Left lobe of liver (tissue), 2 donors: ENCODE data around the gene AADAT. TPM values are rescaled to one million over a fixed set of nuclear protein-coding genes. Genes with fewer than 3 reads are reported as not detected.

Experiments
- ATAC-seq: fragments of 200-7000 bp; cut with Tn5 transposase; one replicate; pipeline ENCODE4 v1.9.1; 2020; ENCODE audit warnings: mild to moderate bottlenecking, moderate library complexity
- DNase-seq: peaks from one replicate; pipeline ENCODE4 v3.0.0-alpha.2; 2020; ENCODE audit warnings: low spot score
- total RNA-seq: library from RNA; stranded (reverse); gene quantifications from one replicate; pipeline ENCODE4 v1.2.1, GENCODE V29; 2021
- donor health status: DM: no; HTN: no; CAD: no; lungs with moderate emphysema.
- donor health status: DM: no; HTN: yes; CAD: no.

Gene AADAT
- total RNA-seq, 1 donor from 2014 or later = 19.0 TPM

DNA sequence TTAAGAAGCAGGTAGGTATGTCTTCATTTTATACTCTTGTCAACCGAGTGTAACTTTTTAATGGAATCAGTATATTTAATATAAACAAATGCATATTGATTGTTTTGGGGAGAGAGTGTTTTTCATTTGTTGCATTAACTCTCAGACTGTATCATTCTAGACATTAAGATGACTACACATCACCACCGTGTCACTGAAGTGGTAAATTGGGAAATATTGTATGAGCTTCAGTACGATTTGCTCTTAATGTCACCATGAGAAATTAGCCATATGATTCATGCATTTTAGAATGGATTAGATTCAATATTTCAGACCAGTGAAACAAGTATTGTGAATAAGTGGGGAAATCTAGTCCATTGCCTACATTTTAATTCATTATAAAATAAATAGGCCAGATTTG is 53.9 kb downstream of the AADAT start:
- DNase-seq = no peak

DNA sequence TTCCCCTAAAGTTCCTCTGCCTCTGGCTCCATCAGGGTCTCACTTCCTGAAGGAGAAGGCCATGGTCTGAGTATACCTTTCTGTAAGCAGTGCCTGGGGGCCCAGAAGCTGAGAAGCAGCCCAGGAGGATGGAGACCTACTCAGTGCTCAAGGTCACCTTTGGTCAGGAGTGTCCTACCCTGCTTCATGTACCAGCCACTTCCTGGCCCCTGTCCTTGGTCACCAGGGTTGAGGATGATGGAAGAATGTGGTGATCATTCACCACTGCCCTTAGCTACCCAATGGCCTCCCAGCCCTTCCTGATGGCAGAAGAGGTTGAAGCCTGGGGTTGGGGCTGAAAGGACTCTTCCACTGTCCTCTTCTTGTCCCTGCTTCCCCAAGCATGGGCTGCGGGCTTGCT is 54.5 kb downstream of the AADAT start:
- ATAC-seq (no peak), DNase-seq (no peak)

More for the DNA sequence above, 53.9 kb downstream of the AADAT start:
- no peak for ATAC-seq

DNA sequence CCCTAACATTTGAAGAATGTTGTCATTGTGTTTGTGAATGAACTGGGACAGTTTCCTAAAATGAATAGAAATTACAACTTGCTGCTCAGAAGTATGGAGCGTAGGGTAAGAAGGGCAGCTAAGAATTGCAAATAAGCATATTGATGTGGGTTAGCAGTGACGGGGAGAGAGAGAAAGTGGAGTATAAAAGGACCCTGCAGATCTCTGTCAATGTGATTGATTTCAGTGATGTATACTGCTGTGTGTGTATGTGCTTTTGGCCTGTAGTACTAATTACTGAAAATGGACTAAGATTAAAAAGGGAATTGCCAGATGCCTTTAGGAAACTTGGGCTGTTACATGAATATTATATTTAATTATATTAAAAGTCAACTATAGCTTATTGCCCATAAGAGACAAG is 55.8 kb downstream of the AADAT start:
- ATAC-seq (no peak), DNase-seq (no peak)

DNA sequence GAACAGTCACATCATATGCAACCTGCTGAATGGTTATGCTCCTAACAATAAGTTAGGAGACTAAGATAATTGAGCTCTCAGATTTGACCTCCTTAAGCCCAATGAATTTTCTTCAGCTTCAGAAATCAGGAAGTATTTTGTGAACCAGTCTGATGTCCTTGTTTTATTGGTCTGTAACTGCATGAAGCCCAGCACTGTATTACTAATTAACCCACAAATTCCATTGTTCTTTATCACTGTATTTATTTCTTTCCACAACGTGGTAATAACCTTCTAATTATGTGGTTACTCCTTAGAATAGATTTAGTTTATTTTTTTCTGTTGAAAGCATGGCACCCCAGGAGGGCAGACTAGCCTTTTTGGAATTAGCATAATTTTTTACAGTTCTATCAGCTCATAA is 59.6 kb downstream of the AADAT start:
- no peak for DNase-seq

DNA sequence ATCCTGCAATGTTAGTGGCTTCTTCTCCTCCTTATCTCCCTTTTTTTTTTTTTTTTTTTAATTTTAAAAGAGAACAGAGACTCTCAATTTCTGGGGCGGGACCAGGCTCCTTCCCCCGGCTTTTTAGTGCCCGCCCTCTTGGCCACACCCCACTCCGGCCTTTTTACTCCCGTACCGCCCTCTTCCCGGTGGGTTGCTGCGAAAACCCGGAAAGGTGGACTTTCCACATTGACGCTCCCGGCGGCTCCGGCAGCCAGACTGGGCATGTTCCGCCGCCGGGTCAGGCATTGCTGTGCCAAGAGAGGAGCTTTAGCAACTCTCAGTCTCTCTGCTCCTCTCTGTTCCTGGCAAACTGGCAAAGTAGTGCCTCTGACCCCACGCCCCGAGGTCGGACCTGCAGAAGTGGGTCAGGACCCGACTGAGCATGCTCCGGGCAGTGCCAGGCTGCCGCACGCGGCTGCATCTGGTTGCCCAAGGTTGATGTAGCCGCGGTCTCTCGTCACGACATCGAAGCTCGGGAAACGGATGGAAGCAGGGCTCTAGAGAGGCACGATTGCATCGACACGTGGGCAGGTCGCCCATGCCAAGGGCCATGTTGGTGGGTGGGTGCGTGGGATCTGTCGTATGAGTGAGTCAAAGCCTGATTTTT is 62.5 kb downstream of the AADAT start:
- ATAC-seq = peak; percentile 80

More for the DNA sequence above, 59.6 kb downstream of the AADAT start:
- no peak for ATAC-seq

DNA sequence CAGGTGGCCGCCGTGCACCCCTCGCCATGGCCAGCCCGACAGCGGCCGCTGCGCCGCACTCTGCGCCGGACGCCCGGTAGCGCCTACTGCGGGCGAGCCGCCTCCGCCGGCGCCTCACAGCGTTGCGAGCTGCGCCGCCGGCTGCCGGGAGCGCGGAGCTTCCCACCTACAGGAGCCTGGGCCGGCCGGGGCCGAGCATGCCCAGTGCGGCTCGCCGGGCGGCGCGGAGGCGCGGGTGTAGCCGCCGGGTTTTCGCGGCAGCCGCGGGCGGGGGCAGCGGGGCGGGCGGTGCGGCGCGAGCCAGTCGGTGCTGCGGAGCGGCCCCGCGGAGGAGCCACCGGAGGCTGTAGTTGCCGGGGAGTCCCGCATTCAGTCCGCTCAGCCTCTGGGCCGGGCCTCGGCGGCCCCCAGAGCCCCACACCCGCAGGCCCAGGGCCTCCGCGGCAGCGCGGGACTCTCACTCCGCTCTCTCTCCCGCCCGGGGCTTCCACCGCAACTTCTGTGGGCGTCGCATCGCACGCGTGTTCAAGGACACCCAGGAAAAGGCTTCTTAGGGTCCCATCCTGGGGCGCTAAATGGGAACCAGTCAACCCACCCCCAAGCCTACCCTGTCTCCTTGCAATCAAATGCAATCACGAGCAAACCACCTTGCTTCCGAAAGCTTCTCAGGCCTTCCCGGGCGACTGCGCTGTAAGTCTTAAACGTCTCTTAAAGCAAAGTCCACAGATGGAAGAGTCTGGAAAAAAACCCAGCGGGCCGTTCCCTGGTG is 63.3 kb downstream of the AADAT start, which contains the start of gene MFAP3L:
TSS of gene MFAP3L (minus strand) at position 143 of the 769 bp plus-strand sequence. CDS start 20,518 bp downstream, outside the sequence.
- ATAC-seq (peak; percentile 84), DNase-seq (peak; percentile 95)

More for the DNA sequence above, 62.5 kb downstream of the AADAT start:
- DNase-seq = peak; percentile 98

DNA sequence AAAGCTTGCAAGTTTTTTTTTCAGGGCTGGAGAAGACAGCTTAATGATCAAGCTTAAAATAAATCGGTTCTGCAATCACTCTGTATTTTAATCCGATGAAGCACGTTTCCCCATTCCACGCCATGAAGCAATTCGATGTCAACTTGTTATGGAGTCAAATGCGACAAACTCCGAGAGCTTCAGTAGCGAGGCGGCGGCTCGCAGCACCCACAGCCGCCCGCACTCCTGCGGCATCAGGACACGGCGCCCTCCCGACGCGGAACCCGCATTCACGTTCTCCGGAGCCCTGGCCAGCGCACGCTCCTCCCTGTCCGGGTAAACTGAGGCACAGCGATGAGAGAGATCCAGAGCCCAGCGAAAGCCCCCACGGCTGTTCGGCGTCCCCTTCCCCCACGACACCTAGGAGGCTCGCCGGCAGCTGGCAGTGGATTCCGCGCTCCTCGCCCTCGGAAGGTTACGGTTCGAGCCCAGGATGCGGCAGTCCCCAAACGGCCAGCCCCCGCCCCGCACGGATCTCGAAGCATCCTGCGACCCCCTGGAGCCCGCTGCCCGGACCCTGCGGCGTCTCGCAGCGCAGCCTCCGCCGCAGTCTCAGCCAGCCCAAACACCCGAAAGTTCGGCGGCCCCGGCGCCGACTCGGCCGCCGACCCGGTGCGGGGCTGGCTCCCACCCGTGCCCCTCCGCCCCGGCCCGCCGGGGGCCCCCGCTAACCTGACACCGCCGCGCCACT is 64.1 kb downstream of the AADAT start:
- ATAC-seq = peak; percentile 12
- DNase-seq = peak; percentile 53

DNA sequence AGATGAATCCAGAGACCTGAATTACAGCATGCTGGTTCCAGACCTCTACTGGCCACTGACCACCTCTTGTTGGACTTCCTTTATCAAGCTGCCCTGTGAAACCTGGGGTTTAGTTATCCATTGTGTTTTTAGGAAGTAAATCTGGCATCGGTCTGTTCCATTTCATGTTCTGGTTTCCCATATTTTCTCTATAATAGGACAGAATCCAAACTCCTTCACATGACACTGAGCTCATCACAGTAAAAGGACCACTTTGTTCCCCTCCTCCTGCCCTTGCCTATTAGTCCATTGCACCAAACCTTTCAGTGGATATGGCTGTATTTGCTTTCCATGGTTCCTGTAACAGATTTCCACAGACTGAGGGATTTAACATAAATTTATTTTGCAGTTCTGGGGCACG is 67.5 kb downstream of the AADAT start:
- DNase-seq = no peak
- no peak for ATAC-seq

DNA sequence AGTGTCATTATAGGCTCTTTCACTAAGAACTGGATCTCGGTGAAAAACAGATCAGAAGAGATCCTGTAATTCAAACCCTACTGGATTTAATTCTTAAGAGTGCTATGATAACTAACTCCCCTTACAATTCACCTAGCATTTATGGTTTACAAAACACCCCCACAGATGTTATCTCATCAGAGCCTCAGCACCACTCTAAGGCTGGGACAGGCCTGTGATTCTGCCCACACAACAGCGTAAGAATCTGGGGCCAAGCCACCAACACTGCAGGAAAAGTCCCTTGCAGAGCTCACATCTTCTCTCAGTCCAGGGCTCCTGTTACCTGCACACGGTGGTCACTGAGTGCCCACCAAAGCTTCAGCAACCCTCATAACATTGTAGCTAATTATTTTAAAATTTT is 72.5 kb downstream of the AADAT start:
- DNase-seq (no peak), ATAC-seq (no peak)

DNA sequence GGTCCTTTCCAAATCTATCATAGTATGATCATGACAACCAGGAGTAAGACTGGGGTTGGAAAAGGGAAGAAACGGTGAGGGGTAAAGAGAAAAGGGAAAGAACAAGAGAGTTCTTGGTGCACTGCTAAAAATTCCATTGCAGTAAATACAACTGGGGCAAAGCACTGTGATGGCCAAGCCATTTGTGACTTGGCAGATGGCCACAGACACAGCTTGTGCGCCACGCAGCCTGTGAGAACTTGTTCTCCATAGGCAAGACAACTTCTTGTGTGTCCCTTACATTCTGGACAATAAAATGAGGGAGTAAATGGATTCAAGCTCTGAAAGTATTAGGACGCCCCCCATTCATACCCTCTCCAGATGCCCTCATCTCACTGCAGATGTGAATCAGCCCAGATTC is 74.5 kb downstream of the AADAT start:
- ATAC-seq (no peak), DNase-seq (no peak)

DNA sequence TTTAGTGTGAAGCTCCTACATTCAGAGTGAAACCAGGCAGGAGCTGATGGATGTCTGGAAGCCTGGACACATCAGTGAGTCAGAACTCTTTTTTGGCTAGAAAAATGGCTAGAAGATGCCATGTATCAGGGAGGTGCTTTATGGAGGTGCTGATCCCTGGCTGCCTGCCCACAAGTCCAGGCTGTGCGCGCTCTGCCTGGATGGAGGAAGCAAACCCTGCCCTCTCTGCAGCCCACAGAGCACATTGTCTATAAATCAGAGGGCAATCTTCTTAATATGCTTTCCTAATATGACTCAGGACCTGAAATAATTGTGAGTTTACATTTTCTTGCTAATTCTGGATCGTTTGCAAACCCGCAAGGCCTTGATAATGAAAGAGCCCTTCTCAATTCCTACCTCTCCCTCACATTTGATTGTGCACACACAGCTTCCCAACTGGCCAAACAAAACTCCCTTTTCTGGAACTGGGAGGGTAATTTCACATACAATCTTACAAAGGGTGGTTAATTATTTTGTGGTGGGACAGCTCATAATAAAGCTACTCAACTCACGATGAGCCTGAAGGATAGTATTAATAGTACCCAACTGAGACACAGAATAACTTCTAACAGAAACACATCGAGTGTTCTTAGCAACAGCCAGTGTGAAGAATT is 75.3 kb downstream of the AADAT start:
- DNase-seq (no peak), ATAC-seq (no peak)

DNA sequence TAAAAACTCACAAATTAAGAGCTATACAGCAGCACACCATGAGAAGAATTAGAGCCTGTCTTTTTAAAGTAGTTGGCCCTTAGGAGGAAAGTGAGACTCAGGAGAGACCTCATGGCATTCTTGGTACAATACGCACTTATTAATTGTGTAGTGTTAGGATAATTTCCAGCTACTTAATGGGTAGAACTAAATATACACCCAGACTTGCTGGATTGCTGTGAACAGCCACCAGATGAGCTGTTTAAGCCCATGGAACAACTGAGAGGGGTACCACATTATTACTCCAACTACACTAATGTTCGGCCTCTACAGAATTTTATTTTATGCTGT is 77.2 kb downstream of the AADAT start:
- no peak for ATAC-seq
- no peak for DNase-seq

DNA sequence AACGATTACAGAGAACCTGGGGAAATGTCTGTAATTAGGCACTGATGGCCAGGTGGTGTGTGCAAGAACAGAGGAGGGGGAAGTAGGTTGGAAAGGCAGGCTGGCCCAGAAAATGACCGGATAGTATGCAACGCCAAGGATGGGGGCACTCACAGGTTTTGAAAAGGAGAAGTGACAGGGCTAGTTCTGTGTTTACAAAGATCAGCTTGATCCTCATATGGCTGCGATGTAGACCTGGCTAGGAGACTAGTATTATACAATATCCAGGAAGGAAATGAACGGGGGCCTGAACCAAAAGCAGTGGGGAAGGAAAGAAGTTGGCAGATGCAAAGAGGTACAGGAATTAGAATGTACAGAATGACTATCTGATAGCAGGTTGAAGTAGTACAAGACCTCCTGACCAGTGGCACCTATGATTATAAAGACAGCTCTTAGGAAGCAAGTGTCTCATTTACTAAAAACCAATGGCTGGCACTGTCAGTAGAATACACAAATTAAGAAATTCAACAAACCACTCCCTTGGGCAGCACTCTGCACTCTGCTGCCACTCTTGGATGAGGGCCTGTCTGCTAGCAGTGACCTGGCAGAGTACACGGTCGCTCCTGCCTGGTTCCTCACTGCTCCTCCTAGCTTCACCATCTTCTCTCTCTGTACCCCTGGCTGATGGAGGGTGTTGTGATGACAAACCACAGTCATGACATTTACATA is 77.7 kb downstream of the AADAT start:
- ATAC-seq (peak; percentile 97), DNase-seq (peak; percentile 61)

Other genes with a start within 250 kb of the AADAT start
- gene MFAP3L, start 63.6 kb downstream of the AADAT start, total RNA-seq = 58.3 TPM